A673 (cell line): ENCODE measurements around the gene MDH1B.

ENCODE experiments used
- EZH2 ChIP-seq: fragments of 200-600 bp; sonication (generic); IDR thresholded peaks from 2 replicates; pipeline ENCODE4 v1.6.1; 2017; ENCODE audit warnings: borderline replicate concordance, low read depth, mild to moderate bottlenecking, mixed read lengths, antibody characterized with exemption, low read length; ENCODE audit not compliant: poor library complexity, severe bottlenecking
- TF ChIP-seq, protein P1 (sequence below): fragments of 300-800, 200-600 bp; sonication (generic); conservative IDR thresholded peaks from 2 replicates; pipeline ENCODE4 v1.5.1; 2017; ENCODE audit warnings: low read depth, mild to moderate bottlenecking, antibody characterized with exemption, low read length, moderate library complexity, mixed read lengths

DNA sequence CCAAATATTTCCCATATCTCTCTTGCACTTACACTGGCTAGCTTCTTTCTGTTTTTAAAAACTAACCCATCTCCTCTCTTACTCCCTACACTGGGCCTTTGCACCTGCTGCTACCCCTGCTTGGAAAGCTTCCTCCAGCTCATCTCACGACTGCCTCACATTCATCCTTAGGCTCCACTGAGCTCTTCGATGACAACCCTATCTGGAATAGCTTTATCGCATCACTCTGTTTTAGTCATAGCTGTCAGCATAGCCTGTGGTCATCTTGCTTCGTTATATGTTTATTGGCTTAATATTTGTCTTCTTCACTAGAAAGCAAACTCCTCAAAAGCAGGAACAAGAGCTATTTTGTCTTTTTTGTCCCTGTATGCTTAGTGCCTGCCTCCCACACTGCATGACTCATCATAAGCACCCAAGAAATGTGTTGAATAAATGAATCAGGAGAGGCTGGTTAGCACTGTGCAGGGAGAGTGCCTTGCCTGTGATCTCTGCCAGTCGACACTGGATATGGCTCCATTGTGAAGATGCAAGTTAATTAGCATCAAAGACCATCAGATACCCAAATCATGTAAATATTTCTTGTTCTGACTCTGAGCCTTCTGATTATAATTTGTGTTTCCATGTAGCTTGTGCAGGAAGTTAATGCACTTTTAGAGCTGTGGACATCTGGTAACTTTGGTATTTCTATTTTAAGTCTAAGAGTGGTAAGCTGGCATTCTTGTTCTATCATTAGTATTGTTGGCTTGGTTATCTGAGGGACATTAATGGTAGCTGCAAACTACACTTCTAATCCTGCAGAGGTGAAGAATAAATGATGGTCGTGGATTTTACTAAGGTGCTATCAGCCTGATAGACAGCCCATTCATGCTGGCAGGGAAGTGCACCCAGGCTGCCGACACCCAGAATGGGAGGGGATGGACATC lies 36.6 kb downstream of the MDH1B start:
- TF ChIP-seq, protein P1, sequence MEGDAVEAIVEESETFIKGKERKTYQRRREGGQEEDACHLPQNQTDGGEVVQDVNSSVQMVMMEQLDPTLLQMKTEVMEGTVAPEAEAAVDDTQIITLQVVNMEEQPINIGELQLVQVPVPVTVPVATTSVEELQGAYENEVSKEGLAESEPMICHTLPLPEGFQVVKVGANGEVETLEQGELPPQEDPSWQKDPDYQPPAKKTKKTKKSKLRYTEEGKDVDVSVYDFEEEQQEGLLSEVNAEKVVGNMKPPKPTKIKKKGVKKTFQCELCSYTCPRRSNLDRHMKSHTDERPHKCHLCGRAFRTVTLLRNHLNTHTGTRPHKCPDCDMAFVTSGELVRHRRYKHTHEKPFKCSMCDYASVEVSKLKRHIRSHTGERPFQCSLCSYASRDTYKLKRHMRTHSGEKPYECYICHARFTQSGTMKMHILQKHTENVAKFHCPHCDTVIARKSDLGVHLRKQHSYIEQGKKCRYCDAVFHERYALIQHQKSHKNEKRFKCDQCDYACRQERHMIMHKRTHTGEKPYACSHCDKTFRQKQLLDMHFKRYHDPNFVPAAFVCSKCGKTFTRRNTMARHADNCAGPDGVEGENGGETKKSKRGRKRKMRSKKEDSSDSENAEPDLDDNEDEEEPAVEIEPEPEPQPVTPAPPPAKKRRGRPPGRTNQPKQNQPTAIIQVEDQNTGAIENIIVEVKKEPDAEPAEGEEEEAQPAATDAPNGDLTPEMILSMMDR, result no peak
- no peak for TF ChIP-seq EZH2
